ENCODE measurements around the gene HNRNPU.

Gene HNRNPU

DNA sequence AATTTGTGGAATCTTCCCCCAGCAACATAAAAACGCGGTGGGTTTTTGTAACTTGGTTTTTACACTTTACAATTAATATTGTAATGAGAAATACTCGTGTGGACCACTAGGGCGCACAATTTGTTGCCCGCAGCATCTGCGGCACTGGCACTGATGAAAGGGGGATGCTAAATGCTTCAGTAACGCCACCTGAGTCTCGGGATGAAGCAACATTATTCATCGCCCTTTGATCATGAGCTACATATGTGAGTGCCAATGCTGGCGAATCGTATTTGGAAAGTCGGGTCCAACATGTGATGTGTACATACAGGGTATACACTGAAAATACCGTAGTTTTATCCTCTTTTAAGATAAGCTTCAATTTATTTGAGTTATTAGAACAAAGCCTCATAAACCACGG, 63.1 kb downstream of the HNRNPU start:
- peak; percentile 58 to 61 for DNase-seq

GRCh38 chr1:244800821-244801220, 63.5 kb downstream of the HNRNPU start:
- no peak for DNase-seq

Data from CD4-positive, alpha-beta T cell treated with Interleukin-1 beta for 1 hour (primary cell).